Anterior cingulate cortex (tissue), 58 donors: ENCODE data around the gene CALB2.
"Not testable (repeated sequence)": the region's sequence is repeated elsewhere in the genome, so short reads cannot be mapped to it uniquely, and the experiment has no call there.

Experiments used
- DNase-seq, 58 donors: peaks; one replicate each; lab custom pipeline; 2025; lab: John Stamatoyannopoulos, UW

CALB2 gene

GRCh38 chr16:71358464-71358998 lies at the start of gene CALB2:
Gene CALB2 (plus strand): TSS chr16:71358723. CDS start chr16:71358793, 70 bp downstream.
- peak in 36 of 58 donors; percentile 1 to 77 (median 24) for DNase-seq

DNA sequence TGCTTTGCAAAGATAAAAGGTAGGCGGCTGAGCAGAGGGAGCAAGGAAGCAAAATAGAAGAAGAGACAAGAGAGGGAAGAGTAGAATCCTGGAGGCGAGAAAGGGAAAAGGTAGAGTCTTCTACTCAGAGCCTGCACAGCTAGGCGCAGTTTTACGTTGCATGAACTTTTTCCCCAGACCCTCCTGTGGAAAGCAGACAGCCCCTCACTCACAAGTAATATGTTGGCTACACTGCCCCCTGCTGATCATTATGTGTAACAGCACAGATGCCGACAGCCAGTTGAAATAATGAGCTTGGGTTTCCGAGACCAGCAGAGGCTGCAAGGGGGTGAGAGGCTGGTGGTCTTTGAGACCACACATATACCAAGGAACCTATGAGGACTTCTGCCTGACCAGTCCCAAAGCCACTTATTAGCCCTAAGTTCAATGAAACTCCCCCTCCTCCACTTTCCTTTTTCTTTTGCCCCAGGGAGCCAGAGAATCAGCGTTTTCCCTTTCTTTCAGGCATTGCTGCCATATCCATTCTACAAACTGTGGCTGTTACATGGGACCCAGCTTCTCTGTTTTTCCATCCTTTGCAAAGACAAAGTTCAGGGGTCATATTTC lies 46.9 kb upstream of the CALB2 start:
- peak in 4 of 58 donors; percentile 0 to 13 (median 2) for DNase-seq

DNA sequence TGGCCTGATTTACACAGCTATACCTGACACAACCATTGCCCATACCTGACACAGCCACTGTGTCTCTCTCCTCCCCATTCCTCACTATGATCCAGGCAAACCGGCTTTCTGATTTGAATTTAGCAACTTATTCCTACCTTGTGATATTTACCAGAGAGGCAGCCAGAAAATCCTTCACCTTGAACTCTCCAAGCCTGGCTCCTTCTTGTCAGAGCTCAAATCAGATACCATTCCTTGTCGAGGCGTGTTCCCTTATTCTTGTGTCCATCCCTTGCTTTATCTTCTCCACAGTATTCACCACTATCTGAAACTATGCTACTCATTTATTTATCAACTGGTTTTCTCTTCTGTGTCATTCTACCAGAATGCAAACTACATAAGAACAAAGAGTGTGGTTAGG lies 44.9 kb upstream of the CALB2 start:
- DNase-seq = not testable (repeated sequence)

- DNase-seq = no peak
These were observed 43.3 kb upstream of the CALB2 start for GRCh38 chr16:71315269-71315668.

GRCh38 chr16:71319999-71320398 lies 38.5 kb upstream of the CALB2 start:
- DNase-seq = no peak

DNA sequence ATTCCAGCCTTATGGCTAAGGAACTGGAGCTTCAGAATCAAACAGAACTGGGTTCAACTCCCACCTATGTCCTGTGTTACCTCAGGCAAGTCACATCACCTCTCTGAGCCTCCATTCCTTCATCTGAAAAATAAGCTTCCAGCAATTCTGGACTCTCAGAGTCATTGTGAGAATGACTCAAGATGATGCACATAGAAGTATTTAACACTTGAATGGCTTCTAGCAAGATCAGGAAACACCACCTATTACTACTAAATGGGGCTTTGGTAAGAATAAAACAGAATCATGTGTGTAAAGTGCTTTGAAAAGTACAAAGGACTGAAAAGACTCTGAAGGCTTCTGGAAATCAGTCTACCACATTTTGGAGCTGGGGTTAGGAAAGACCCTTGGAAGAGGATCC lies 30.8 kb upstream of the CALB2 start:
- DNase-seq = no peak

GRCh38 chr16:71328151-71328550 lies 30.4 kb upstream of the CALB2 start:
- DNase-seq = no peak

GRCh38 chr16:71337631-71338030 lies 20.9 kb upstream of the CALB2 start:
- DNase-seq = no peak

GRCh38 chr16:71338193-71338592 lies 20.3 kb upstream of the CALB2 start:
- no peak for DNase-seq

GRCh38 chr16:71338632-71339031 lies 19.9 kb upstream of the CALB2 start:
- DNase-seq = no peak

DNA sequence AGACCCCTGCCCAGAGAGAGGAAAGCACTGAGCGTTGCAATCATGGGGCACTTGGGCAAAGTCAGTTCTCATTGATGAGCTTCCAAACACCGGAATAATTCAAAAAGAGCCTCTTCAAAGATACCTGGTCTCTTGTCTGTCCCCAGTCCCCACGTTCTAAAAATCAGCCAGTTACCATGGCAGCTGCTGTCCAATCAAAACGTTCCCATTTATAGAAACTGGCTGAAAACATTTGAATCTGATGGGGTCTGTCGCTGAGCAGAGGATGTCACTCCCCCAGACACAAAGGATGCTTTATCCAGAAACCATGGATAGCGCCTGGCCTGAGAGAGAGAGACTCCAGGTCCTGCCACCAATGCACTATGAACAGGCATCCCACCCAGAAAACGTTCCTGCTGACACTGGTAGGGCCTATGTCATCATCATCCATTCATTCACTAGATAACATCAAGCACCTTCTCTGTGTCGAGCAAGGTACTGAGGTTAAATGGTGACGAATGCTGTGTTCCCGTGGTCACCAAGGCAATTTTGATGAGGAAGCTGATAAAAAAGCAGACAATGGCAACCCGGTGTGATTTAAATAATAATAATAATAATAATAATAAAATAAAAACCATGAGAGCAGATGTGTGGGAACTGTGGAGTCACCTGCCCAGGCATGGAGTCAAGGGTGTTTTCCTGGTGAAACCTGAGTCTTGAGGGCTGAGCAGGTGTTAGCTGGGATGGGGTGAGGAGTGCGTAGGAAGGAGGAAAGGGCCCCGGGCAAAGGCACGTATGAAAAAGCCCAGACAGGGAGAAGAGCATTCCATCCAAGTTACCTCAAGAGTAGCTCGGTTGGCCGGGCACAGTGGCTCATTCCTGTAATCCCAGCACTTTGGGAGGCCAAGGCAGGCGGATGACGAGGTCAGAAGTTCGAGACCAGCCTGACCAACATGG lies 19.0 kb upstream of the CALB2 start:
- DNase-seq = no peak

DNA sequence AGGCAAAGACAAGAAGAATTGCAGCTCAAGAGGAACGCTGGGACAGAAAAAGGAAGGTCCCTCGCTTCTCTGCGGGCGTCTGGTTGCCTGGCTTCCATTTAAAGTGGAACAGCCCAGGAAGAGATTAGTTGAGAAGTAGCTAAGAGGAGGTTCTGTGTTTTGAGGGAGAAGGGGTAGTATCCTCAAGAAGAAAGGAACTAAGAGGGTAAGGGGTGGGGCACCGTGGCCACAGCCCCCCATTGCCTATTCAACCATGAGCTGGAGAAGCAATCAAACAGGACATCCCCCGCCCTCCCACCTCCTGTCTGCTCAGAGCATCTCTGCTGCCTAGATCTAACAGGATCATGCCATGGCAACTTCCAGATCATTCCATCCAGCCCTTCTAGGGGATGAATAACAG lies 18.1 kb upstream of the CALB2 start:
- no peak for DNase-seq

DNA sequence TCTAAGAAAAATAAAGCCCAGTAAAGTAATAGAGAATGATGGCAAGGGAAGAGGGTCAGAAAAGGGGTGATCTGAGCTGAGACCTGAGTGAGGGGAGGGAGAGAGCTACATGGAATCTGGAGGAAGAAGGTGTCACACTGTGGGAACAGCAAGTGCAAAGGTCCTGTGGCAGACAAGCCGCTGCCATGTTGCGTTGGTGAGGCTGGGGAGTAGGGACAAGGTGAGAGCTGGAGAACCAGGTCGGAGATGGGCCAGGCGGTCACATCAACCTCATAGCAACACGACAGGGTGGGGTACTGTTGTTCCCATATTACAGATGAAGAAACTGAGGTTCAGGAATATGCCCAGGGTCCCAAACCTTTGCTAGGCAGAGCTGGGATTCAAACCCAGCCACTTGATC lies 16.6 kb upstream of the CALB2 start:
- no peak for DNase-seq

DNA sequence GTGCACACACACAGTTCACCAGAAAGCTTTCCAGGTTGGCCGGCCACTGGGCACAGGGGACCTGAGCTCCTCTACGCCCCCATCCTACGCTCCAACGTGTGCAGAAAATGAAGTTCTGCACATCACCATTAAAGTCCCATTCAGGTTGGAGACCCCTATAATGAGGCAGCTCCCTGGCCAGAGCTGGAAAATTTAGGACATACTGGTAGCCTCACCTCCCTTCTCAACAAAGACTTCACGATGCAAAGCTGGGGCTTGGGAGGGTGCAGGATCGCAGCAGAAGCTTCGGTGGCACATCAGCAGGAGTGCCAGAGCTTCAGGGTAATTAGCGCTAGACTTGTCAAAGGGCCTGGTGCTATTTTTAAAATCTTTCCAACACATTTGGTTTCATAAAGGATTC lies 15.4 kb upstream of the CALB2 start:
- no peak for DNase-seq

DNA sequence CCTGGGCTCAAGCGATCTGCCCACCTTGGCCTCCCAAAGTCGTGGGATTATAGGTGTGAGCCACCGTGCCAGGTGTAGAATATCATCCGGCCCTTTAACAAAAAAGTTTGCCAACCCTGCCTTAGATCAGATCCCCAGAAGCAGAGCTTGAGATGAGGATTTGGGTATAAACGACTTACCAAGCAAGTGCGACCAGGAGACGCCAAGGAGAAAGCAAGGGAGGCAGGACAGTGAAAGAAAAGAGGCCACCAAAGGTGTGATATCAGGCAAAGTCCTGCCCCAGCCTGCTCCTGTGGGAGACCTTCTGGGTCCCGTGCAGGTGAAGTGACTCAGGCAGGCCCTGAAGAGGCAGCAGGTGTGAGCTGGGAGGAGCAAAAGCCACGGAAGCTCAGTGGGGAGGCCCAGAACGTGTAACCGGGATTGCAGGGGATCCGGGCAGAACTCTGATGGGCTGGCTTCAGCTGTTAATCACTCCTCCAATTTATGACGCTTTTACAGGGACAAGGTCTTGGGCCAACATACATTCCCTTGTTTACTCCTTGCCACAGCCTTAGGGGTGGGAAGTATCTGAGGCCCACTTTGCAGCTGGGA lies 14.1 kb upstream of the CALB2 start:
- no peak for DNase-seq

- no peak for DNase-seq
These were observed 13.5 kb upstream of the CALB2 start for GRCh38 chr16:71345031-71345430.

- DNase-seq = no peak
These were observed 11.4 kb upstream of the CALB2 start for GRCh38 chr16:71347146-71347545.

GRCh38 chr16:71348262-71349085 lies 10.0 kb upstream of the CALB2 start:
- no peak for DNase-seq

DNA sequence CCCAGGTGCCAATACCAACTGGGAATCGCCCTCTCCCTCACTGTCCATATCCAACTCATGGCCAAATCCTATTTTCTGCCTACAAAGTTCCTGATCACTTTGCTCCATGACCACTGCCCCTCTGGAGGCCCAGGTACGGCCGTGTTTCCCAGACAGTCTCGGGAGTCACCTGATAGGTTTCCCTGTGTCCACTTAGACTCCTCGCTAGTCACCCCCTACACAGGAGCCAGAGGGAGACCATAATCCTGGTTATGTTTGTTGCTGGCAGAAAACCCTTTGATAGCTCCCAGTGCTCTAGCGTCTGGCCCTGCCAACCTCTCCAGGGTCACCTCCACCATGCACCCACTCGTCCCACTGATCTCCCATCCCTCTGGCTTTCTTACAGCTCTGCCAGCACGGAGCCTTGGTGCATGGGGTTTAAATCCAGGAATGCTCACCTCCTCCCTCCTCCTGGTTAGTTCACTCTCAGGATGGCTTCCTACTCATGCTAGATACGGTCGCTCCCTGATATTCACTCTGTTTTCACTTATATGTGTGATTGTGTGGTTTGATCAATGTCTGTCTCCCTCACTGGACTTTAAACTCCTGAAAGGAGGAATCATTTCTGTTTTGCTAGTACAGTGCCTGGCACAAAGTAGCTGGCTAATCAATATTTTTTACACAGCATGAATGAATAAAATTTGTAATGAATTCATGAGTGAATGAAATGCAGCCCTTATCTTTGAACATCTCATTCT lies 7.5 kb upstream of the CALB2 start:
- DNase-seq = no peak

DNA sequence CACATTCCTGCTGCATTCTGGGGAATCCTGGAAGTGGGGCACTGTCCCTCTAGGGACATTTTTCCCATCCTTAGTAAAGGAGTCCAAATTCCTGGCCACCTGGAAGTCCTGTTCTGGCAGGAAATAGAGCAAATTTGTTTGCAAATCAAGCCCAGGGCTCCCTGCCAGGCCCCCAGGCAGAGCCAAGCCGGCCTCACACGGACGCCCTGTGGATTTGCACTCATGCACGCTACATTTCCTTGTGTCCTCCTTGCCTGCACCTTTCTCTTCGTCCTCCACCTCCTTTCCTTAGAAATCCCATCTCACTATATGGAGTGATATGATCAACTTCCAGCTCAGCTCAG lies 7.0 kb upstream of the CALB2 start:
- no peak for DNase-seq
